Measurements from ENCODE around the gene BARX1. TPM values are rescaled to one million over a fixed set of nuclear protein-coding genes. Genes with fewer than 3 reads are reported as not detected.

Gene BARX1
- total and polyA plus RNA-seq, 9 of the 15 experiments (the other 6 are each of a cell fraction or from before 2014, with no cell fraction given), result 0.11 to 0.14 TPM; not detected in 7

DNA sequence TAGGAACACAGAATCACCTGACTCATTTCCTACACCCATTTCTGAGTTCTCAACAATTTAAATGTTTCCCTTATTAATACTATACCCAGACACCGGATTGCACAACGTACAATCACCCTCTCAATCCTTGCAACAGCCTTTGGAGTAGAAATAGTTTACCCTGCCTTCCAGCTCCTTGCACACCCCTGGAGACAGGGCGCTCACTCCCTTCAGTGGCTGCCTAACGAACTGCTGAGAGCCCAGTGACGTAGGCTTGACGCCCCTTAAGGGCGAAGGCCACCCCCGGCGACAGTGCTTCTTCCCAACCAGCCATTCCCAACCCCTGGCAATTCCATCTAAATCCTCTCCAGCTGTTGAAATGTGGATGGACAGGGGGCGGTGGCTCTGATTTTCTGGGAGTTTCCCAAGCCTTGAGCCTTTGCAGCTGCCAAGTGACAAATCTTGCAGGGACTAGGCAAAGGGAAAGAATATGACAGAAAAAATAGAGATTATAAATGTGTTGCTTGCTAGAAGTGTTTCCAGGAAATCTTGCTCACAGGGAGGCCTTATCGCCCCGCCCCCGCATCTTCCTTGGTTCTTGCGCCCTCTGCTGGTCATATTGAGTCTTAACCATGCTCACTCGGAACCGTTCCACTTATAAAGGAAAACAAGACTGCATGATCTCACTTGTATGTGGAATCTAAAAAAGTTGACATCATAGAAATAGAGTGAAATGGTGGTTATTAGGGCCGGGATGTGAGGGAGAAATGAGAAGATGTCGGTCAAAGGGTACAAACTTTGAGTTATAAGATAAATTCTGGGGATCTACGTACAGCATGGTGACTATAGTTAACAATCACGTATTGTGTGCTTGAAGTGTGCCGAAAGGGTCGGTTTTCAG, 7.6 kb upstream of the BARX1 start (continued):
- TF ChIP-seq, protein P1, sequence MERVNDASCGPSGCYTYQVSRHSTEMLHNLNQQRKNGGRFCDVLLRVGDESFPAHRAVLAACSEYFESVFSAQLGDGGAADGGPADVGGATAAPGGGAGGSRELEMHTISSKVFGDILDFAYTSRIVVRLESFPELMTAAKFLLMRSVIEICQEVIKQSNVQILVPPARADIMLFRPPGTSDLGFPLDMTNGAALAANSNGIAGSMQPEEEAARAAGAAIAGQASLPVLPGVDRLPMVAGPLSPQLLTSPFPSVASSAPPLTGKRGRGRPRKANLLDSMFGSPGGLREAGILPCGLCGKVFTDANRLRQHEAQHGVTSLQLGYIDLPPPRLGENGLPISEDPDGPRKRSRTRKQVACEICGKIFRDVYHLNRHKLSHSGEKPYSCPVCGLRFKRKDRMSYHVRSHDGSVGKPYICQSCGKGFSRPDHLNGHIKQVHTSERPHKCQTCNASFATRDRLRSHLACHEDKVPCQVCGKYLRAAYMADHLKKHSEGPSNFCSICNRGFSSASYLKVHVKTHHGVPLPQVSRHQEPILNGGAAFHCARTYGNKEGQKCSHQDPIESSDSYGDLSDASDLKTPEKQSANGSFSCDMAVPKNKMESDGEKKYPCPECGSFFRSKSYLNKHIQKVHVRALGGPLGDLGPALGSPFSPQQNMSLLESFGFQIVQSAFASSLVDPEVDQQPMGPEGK (CRISPR knock-in tag; IDR thresholded peaks at IDR 0.05; ENCODE audit: borderline replicate concordance), result no peak
- TF ChIP-seq CBFB (CRISPR knock-in tag; IDR thresholded peaks at IDR 0.05) (no peak), ZNF133 (CRISPR knock-in tag; IDR thresholded peaks at IDR 0.05) (no peak), ZNF175 (CRISPR knock-in tag; IDR thresholded peaks at IDR 0.05; ENCODE audit: low read depth) (no peak), ARNT (IDR thresholded peaks at IDR 0.05) (peak in 1 of 2 experiments; percentile 34; a peak in 1 of 4 replicates), SMARCA5 (IDR thresholded peaks at IDR 0.05) (no peak), SRSF9 (IDR thresholded peaks at IDR 0.05; ENCODE audit: borderline replicate concordance, low read depth, low read length) (no peak), SRF (CRISPR knock-in tag; IDR thresholded peaks at IDR 0.05) (no peak), MCM2 (IDR thresholded peaks at IDR 0.05; ENCODE audit: low read depth) (no peak), ATF1 (CRISPR knock-in tag; IDR thresholded peaks at IDR 0.05) (no peak), ATF1 (tag; IDR thresholded peaks at IDR 0.05) (peak; percentile 46), LCOR (CRISPR knock-in tag; IDR thresholded peaks at IDR 0.05) (no peak), FOXJ2 (tag; IDR thresholded peaks at IDR 0.05) (no peak), GTF2A2 (tag; IDR thresholded peaks at IDR 0.05) (no peak), ILK (tag; IDR thresholded peaks at IDR 0.05; ENCODE audit: borderline replicate concordance, low read depth) (no peak), GABPB2 (CRISPR knock-in tag; conservative IDR thresholded peaks at IDR 0.05) (no peak), DDX20 (tag; IDR thresholded peaks at IDR 0.05; ENCODE audit: low read depth) (no peak), ZNF551 (CRISPR knock-in tag; IDR thresholded peaks at IDR 0.05) (no peak), SMARCB1 (IDR thresholded peaks at IDR 0.05; ENCODE audit: insufficient read length, low read depth) (no peak), RBBP5 (IDR thresholded peaks at IDR 0.05; ENCODE audit: borderline replicate concordance, insufficient read depth, low read length, poor library complexity, severe bottlenecking) (no peak), MCM3 (IDR thresholded peaks at IDR 0.05) (no peak)
- TF ChIP-seq, protein P2, sequence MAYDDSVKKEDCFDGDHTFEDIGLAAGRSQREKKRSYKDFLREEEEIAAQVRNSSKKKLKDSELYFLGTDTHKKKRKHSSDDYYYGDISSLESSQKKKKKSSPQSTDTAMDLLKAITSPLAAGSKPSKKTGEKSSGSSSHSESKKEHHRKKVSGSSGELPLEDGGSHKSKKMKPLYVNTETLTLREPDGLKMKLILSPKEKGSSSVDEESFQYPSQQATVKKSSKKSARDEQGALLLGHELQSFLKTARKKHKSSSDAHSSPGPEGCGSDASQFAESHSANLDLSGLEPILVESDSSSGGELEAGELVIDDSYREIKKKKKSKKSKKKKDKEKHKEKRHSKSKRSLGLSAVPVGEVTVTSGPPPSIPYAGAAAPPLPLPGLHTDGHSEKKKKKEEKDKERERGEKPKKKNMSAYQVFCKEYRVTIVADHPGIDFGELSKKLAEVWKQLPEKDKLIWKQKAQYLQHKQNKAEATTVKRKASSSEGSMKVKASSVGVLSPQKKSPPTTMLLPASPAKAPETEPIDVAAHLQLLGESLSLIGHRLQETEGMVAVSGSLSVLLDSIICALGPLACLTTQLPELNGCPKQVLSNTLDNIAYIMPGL (CRISPR knock-in tag; IDR thresholded peaks at IDR 0.05), result no peak
- TF ChIP-seq, protein P3, sequence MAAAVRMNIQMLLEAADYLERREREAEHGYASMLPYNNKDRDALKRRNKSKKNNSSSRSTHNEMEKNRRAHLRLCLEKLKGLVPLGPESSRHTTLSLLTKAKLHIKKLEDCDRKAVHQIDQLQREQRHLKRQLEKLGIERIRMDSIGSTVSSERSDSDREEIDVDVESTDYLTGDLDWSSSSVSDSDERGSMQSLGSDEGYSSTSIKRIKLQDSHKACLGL (CRISPR knock-in tag; IDR thresholded peaks at IDR 0.05; ENCODE audit: borderline replicate concordance, poor library complexity, severe bottlenecking), result no peak
- TF ChIP-seq, protein P4, sequence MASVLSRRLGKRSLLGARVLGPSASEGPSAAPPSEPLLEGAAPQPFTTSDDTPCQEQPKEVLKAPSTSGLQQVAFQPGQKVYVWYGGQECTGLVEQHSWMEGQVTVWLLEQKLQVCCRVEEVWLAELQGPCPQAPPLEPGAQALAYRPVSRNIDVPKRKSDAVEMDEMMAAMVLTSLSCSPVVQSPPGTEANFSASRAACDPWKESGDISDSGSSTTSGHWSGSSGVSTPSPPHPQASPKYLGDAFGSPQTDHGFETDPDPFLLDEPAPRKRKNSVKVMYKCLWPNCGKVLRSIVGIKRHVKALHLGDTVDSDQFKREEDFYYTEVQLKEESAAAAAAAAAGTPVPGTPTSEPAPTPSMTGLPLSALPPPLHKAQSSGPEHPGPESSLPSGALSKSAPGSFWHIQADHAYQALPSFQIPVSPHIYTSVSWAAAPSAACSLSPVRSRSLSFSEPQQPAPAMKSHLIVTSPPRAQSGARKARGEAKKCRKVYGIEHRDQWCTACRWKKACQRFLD (CRISPR knock-in tag; IDR thresholded peaks at IDR 0.05), result no peak
